Trophoblast cell (in vitro differentiated cells and primary cell): Measurements from ENCODE around the gene SATB2.

Source experiments
- DNase-seq, 2 donors: peaks; one replicate each; pipeline ENCODE4 v3.0.0-alpha.2; 2016
- H2AFZ ChIP-seq: 2 replicates; pipeline ENCODE4 v1.6.1; 2013; ENCODE audit warnings: low read length, moderate library complexity, mild to moderate bottlenecking; ENCODE audit not compliant: insufficient read depth, poor library complexity
- H2AK5ac ChIP-seq: 2 replicates; pipeline ENCODE4 v1.6.1; 2013; ENCODE audit warnings: mild to moderate bottlenecking, low read length
- H2BK120ac ChIP-seq: 2 replicates; pipeline ENCODE4 v1.6.1; 2013; ENCODE audit warnings: low read length, mild to moderate bottlenecking, moderate library complexity; ENCODE audit not compliant: insufficient read depth, poor library complexity
- H2BK12ac ChIP-seq: 2 replicates; pipeline ENCODE4 v1.6.1; 2013; ENCODE audit warnings: mild to moderate bottlenecking, low read length, moderate library complexity
- H2BK5ac ChIP-seq: 2 replicates; pipeline ENCODE4 v1.6.1; 2013; ENCODE audit warnings: low read length, low read depth, moderate library complexity, mild to moderate bottlenecking; ENCODE audit not compliant: poor library complexity
- H3K14ac ChIP-seq: 2 replicates; pipeline ENCODE4 v1.6.1; 2013; ENCODE audit warnings: mild to moderate bottlenecking, low read length
- H3K18ac ChIP-seq: 2 replicates; pipeline ENCODE4 v1.6.1; 2013; ENCODE audit warnings: mild to moderate bottlenecking, low read length
- H3K23ac ChIP-seq: 2 replicates; pipeline ENCODE4 v1.6.1; 2013; ENCODE audit warnings: low read length
- H3K27ac ChIP-seq: 2 replicates; pipeline ENCODE4 v1.5.1; 2013; ENCODE audit warnings: low read depth, mild to moderate bottlenecking, inconsistent platforms, low read length, moderate library complexity
- H3K27me3 ChIP-seq: 2 replicates; pipeline ENCODE4 v1.6.1; 2013; ENCODE audit warnings: inconsistent platforms, mild to moderate bottlenecking, low read length, moderate library complexity; ENCODE audit not compliant: insufficient read depth
- H3K36me3 ChIP-seq, 2 experiments: 1 replicate in 1 of 2; 2 replicates in 1 of 2; pipeline ENCODE4 v1.6.1; 2013; ENCODE audit warnings: low read length in 2 of 2, mild to moderate bottlenecking in 2 of 2, moderate library complexity in 1 of 2; ENCODE audit not compliant: insufficient read depth in 2 of 2, control insufficient read depth in 1 of 2
- H3K4ac ChIP-seq: 2 replicates; pipeline ENCODE4 v1.6.1; 2013; ENCODE audit warnings: low read depth, mild to moderate bottlenecking, low read length, moderate library complexity
- H3K4me1 ChIP-seq, 2 experiments: 1 replicate in 1 of 2; 2 replicates in 1 of 2; pipeline ENCODE4 v1.6.1; 2013; ENCODE audit warnings: low read length in 2 of 2, mild to moderate bottlenecking in 2 of 2, moderate library complexity in 1 of 2; ENCODE audit not compliant: insufficient read depth in 2 of 2, control insufficient read depth in 1 of 2
- H3K4me2 ChIP-seq: 2 replicates; pipeline ENCODE4 v1.6.1; 2013; ENCODE audit warnings: inconsistent platforms, mild to moderate bottlenecking, low read length, moderate library complexity
- H3K4me3 ChIP-seq: 2 replicates; pipeline ENCODE4 v1.5.1; 2013; ENCODE audit warnings: mild to moderate bottlenecking, low read depth, low read length, inconsistent platforms
- H3K79me1 ChIP-seq: one replicate; pipeline ENCODE4 v1.6.1; 2013; ENCODE audit warnings: low read length
- H3K79me2 ChIP-seq: 2 replicates; pipeline ENCODE4 v1.6.1; 2013; ENCODE audit warnings: low read length, mild to moderate bottlenecking; ENCODE audit not compliant: control insufficient read depth, insufficient read depth, poor library complexity
- H3K9ac ChIP-seq: 2 replicates; pipeline ENCODE4 v1.6.1; 2013; ENCODE audit warnings: mild to moderate bottlenecking, low read length
- H3K9me3 ChIP-seq: 2 replicates; pipeline ENCODE4 v1.6.1; 2013; ENCODE audit warnings: low read depth, mild to moderate bottlenecking, control low read depth, inconsistent platforms, low read length; ENCODE audit not compliant: insufficient read depth
- H4K12ac ChIP-seq: 2 replicates; pipeline ENCODE4 v1.6.1; 2013; ENCODE audit warnings: low read depth, mild to moderate bottlenecking, low read length, moderate library complexity
- H4K8ac ChIP-seq: 2 replicates; pipeline ENCODE4 v1.6.1; 2013; ENCODE audit warnings: low read depth, mild to moderate bottlenecking, low read length, moderate library complexity
- H4K91ac ChIP-seq: one replicate; pipeline ENCODE4 v1.6.1; 2013; ENCODE audit warnings: low read depth, mild to moderate bottlenecking, low read length, moderate library complexity
- WGBS: extraction: QIAGEN DNeasy Blood & Tissue Kit; methylation state at CpG from one replicate; pipeline ENCODE4 v1.1.7; 2013; ENCODE audit warnings: missing lambda C conversion rate; ENCODE audit not compliant: insufficient read length, insufficient coverage; ENCODE audit errors: extremely low coverage; 5-methylcytosine and 5-hydroxymethylcytosine counted together

The SATB2 gene

GRCh38 chr2:199384043-199384442 lies 73.7 kb downstream of the SATB2 start:
- Histone ChIP-seq H2AFZ (no peak overlapping the region), H3K9me3 (peaks cover 1% of the 10 kb centered on the region), H2BK5ac (no peak overlapping the region), H4K91ac (no peak overlapping the region), H4K12ac (no peak overlapping the region), H3K79me1 (no peaks in the 10 kb centered on the region), H3K14ac (no peak overlapping the region), H3K4me2 (no peak overlapping the region), H3K23ac (no peak overlapping the region), H3K27me3 (no peaks in the 10 kb centered on the region), H3K4ac (no peak overlapping the region), H3K27ac (no peak overlapping the region), H2AK5ac (no peak overlapping the region), H3K36me3 (no peaks in the 10 kb centered on the region), H2BK120ac (no peak overlapping the region), H3K18ac (no peak overlapping the region), H3K4me1 (no peaks in the 10 kb centered on the region), H2BK12ac (no peak overlapping the region), H4K8ac (no peak overlapping the region), H3K79me2 (no peaks in the 10 kb centered on the region), H3K4me3 (no peak overlapping the region), H3K9ac (no peak overlapping the region)
- WGBS = no CpG with 5 or more reads among the region's 1 CpG
- DNase-seq = no peak

- no peak for DNase-seq
These were observed 74.7 kb downstream of the SATB2 start for GRCh38 chr2:199383021-199383420.

GRCh38 chr2:199382091-199382490 lies 75.6 kb downstream of the SATB2 start:
- WGBS = no CpG with 5 or more reads among the region's 6 CpGs
- Histone ChIP-seq H4K12ac (no peak overlapping the region), H3K4me1 (no peaks in the 10 kb centered on the region), H2BK120ac (no peak overlapping the region), H3K23ac (no peak overlapping the region), H3K4ac (no peak overlapping the region), H3K27ac (no peak overlapping the region), H3K4me2 (no peak overlapping the region), H3K18ac (no peak overlapping the region), H2BK12ac (no peak overlapping the region), H3K79me1 (no peaks in the 10 kb centered on the region), H2AFZ (no peak overlapping the region), H3K27me3 (no peaks in the 10 kb centered on the region), H3K4me3 (no peak overlapping the region), H3K9me3 (peaks cover 1% of the 10 kb centered on the region), H2AK5ac (no peak overlapping the region), H2BK5ac (no peak overlapping the region), H3K79me2 (no peaks in the 10 kb centered on the region), H3K36me3 (no peaks in the 10 kb centered on the region), H4K8ac (no peak overlapping the region), H4K91ac (no peak overlapping the region), H3K9ac (no peak overlapping the region), H3K14ac (no peak overlapping the region)
- DNase-seq = no peak

More at GRCh38 chr2:199383021-199383420, 74.7 kb downstream of the SATB2 start:
- Histone ChIP-seq H2BK12ac (no peak overlapping the region), H3K27ac (no peak overlapping the region), H2AFZ (no peak overlapping the region), H2BK120ac (no peak overlapping the region), H4K12ac (no peak overlapping the region), H3K23ac (no peak overlapping the region), H3K79me2 (no peaks in the 10 kb centered on the region), H3K9ac (no peak overlapping the region), H3K9me3 (peaks cover 1% of the 10 kb centered on the region), H3K4me3 (no peak overlapping the region), H3K36me3 (no peaks in the 10 kb centered on the region), H3K27me3 (no peaks in the 10 kb centered on the region), H4K91ac (no peak overlapping the region), H3K79me1 (no peaks in the 10 kb centered on the region), H2BK5ac (no peak overlapping the region), H3K18ac (no peak overlapping the region), H4K8ac (no peak overlapping the region), H3K4me2 (no peak overlapping the region), H2AK5ac (no peak overlapping the region), H3K14ac (no peak overlapping the region), H3K4me1 (no peaks in the 10 kb centered on the region), H3K4ac (no peak overlapping the region)
- WGBS = no CpG with 5 or more reads among the region's 4 CpGs

GRCh38 chr2:199381531-199381930 lies 76.2 kb downstream of the SATB2 start:
- Histone ChIP-seq H2BK5ac (no peak overlapping the region), H4K8ac (no peak overlapping the region), H3K27ac (no peak overlapping the region), H3K4me2 (no peak overlapping the region), H2BK120ac (no peak overlapping the region), H2BK12ac (no peak overlapping the region), H4K12ac (no peak overlapping the region), H4K91ac (no peak overlapping the region), H3K9ac (no peak overlapping the region), H3K36me3 (no peaks in the 10 kb centered on the region), H3K23ac (no peak overlapping the region), H3K9me3 (peaks cover 1% of the 10 kb centered on the region), H3K4ac (no peak overlapping the region), H3K79me2 (no peaks in the 10 kb centered on the region), H3K4me1 (no peaks in the 10 kb centered on the region), H3K18ac (no peak overlapping the region), H3K4me3 (no peak overlapping the region), H3K14ac (no peak overlapping the region), H3K79me1 (no peaks in the 10 kb centered on the region), H3K27me3 (no peaks in the 10 kb centered on the region), H2AK5ac (no peak overlapping the region), H2AFZ (no peak overlapping the region)
- DNase-seq = no peak
- no CpG with 5 or more reads among the region's 6 CpGs for WGBS
